HG03064 (cell line): ENCODE data around the gene EFCAB12.
"Not testable (repeated sequence)": the region's sequence is repeated elsewhere in the genome, so short reads cannot be mapped to it uniquely, and the experiment has no call there.

Source experiments
- ATAC-seq: cut with Tn5 transposase; IDR thresholded peaks from one replicate; pipeline ENCODE4 v1.9.1; 2021; ENCODE audit warnings: low read depth; ENCODE audit not compliant: unreplicated experiment

Gene EFCAB12

DNA sequence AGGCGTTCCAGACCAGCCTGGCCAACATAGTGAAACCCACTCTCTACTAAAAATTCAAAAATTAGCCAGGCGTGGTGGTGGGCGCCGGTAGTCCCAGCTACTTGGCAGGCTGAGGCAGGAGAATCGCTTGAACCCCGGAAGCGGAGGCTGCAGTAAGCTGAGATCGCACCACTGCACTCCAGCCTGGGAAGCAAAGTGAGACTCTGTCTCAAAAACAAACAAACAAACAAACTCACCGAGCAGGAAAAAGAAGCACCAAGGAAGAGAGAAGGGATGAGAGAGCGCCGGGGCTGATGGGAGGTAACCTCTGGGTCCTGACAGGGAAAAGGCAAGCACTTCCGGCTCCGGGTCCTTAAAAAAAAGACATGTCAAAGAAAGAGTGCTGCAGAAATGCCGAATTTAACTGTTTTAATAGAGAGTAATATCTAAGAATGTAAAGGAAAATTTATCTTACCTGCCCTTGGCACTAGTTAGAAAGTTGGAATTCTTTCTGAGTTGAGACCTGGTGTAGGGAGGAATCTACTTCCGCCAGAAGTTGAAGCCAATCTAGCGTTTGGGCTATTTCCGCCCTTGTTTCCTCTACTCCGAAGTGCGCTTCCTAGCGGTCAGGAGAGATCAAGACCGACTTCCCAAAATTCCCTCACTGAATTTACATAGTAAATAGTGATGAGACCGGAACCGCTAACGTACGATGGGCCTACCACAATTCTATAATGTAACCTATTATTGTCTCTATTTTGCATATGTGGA, 29.1 kb downstream of the EFCAB12 start:
- peak; percentile 70 for ATAC-seq

DNA sequence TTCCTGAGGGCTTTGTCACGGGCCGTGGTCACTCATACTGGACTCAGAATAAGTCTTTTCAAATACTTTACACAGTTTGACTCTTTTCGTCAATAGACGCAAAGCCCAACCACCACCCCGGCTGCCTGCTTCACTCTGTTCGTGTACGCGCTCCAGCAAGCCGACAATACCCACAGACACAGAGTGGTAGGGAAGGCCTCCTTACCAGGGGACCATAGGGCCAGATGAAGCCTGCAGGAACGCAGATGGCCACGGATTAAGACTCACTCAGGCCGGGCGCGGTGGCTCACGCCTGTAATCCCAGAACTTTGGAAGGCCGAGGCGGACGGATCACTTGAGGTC, 29.7 kb downstream of the EFCAB12 start:
- no peak for ATAC-seq

GRCh38 chr3:129393760-129394564, 34.5 kb downstream of the EFCAB12 start:
- not testable (repeated sequence) for ATAC-seq

- ATAC-seq, result no peak
Observed at GRCh38 chr3:129393271-129393670, 35.2 kb downstream of the EFCAB12 start.

DNA sequence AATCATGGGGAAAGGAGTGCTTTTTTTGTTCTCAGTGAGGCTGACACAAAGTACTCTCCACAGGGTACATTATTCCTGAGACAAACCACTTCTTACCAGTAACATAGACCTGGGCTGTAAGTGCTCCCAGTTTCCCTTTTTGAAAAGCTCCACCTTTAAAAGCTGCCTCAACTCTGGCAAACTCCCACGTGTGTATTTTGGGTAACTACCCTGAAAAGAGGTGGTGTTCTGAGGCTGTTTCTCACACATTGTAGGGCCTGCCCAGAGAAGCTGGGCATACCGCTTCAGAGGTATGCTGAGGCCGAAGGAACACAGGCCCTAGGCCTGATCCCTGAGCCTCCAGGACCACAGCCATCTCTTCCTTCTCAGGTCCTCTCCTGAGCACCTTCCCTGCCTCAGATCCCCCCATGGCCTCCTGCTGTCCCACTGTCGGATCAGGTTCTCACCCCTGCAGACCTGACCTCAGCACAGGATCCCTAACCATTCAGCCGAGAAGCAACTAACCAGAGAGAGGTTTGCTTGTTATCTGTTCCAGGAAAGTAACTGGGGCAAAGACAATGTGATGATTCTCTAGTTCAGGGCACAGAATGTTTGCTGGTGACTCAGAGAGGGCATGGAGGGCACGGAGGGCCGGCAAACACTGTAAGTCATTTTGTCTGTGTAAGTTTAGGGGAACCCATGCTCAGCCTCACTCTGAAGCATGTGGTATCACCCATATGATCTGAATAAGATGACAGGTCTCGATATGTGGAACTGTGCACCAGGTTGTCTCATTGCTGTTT, 36.1 kb downstream of the EFCAB12 start:
- ATAC-seq, result not testable (repeated sequence)

- not testable (repeated sequence) for ATAC-seq
Observed at GRCh38 chr3:129391583-129391982, 36.9 kb downstream of the EFCAB12 start.

DNA sequence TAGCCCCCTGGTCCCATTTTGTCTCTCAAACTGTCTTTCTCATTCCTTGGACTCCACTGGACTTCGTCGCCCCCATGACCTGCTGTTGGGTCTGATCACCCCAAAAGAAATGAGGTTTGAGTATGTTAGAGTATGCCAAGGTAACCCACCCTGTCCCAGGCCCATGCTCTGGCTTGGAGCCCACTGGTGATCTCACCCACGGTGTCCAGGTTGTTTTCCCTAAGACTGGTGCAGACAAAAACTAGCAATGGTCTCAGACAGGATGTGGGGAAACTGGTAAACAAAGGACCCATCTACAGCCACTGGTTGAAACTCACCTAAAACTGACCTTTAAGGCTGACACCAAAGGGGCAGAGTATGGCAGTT, 38.9 kb downstream of the EFCAB12 start:
- ATAC-seq, result no peak

GRCh38 chr3:129388791-129389571, 39.5 kb downstream of the EFCAB12 start:
- not testable (repeated sequence) for ATAC-seq

DNA sequence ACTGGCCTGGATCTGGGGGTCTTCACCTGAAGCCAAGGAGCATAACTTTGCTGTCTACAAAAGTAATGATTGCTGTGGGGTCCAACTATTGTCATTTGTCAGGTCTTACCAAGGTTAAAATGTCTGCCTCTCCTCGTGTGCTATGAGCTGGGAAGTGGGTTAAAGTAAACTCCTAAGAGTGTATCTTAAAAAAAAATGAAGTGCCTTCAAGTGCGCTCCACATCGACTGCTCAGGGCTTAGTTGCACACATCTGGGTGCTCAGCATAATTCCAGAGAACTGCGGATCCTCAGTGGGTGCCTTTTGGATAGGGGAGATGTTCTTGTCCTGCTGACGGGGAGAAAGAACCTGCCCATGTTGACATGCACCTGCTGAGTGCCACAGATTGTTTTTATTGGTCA, 40.9 kb downstream of the EFCAB12 start:
- ATAC-seq, result no peak

DNA sequence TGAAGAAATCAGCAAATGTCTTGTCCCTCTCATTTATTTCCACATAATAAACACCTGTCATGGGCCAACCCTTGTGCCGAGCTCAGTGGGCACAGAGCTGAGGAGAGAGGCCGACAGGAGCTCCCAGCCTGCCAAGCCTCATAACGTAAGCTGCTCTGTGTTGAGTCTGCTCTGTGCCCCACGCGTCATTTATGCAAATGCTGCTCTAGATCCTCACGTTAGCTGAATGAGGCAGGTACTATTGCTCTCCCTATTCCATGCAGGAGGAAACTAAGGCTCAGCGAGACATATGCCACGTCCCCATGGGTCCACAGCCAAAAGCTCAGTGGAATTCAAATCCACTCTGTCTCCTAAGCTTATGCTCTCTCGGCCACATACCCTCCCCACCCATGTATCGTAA, 41.5 kb downstream of the EFCAB12 start:
- no peak for ATAC-seq

GRCh38 chr3:129385507-129385906, 42.9 kb downstream of the EFCAB12 start:
- ATAC-seq, result not testable (repeated sequence)

DNA sequence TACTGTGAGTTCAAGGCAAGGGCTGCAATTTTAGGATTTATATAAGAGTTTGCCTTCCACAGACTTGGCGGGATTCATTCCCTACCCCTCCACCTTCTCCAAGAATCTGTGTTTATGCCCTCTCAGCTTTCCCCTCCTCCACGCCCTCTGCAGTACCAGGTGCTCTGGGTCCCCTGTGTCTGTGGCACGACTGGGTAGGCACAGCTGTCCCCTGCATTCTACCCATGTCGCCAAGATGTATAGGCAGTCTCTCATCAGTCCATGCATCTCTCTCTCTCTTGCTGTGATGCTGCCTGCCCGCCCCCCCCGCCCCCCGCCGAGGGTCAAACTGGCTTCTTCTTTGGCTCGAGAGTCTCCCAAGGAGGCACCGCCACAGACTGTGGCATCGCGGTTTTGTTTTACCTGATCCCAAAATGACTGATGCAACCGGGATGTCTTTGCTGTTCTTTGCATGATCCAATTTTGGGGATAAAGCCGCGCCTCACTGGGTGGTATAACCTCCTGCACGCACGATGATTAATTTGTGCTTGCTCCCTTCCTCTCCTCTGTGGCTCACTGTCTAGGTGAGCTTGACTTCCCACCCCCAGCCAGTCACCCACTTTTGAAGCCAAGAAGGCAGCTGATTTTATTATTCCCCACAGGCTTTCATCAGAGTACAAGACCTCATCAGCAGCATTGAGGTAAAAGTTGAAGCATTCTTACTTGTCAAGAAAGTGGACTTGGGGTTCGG, 43.7 kb downstream of the EFCAB12 start:
- no peak for ATAC-seq

DNA sequence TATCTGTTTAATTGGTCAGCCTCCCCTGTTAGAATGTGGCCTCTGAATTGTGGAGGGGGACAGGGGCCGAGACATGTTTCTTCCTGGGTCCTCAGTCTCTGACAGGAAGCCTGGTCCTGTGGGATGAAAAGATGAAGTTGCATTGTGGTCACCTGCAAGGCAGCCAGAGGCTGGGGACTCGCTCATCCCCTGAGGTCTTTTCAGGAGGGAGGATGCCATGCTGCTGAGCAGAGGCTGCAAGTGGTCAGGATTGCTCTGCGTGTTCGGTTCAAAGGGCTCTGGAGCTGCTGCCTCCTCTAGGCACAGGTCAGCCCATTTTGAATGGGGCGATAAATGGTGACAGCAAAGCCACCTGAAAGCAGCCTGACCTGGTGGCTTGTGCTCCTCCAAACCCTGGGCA, 44.3 kb downstream of the EFCAB12 start:
- not testable (repeated sequence) for ATAC-seq

DNA sequence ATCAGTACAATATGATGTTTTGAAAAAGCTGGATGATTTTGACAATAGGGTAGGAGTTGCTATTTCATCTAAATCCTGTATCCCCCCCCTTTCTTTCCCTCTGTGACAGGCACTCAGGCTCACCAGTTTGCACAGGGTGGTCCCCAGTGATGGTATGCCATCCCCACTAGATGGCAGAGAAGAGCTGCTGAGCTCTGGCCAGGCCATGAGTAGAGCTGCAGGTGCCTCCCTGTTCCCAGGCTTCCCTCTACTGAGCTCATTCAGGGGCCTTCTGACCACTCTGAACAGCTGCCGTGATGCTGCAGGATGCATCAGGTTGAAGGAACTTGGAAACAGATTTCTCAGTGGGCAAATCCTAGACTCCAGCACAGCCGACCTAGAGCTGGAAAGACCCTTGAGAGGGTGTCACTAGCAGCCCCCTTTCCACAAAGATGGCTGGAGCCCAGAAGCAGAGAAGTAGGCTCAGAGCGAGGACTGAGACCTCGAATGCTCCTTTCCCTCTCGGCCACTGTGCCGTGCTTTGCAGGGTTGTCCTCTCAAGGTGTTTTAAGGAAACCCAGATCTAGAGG, 45.1 kb downstream of the EFCAB12 start:
- peak; percentile 69 for ATAC-seq

DNA sequence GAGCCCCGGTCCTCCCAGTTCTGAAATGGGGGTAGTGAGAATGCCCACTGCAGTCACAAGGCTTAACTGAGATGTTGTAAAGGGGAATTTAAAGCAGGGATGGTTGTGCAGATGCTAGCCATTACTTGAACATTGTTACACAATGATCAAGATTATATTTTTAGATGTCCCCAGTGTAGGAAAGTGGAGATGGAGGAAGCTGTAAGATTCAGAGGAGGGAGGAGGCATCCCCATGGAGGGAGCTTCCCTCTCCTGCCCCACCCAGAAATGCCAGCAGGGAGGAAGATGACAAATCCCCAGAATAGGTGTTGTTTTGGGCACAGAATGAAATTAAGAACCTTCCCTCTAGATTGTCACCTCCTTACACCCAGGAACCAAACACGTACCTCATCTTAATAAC, 46.1 kb downstream of the EFCAB12 start:
- no peak for ATAC-seq

- no peak for ATAC-seq
Observed at GRCh38 chr3:129379582-129380358, 48.7 kb downstream of the EFCAB12 start.

DNA sequence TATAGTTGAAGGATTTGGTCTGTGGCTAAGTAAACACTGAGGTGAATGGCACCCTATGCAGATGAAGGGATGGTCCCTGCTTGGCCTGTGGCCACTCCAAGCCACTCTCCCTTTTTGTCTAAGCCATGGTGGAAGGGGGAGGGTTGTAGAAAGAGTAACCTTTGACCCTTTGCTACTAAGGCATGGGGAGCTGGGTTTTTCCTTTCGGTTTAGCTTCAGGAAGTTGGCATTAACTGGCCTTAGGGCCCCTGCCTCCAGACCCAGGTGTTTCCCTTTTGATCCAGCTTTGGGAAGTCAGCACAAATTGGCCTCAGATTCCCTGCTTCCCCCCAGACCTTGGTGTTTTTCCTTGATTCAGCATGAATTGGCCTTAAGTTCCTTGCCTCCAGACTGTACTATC, 49.5 kb downstream of the EFCAB12 start:
- no peak for ATAC-seq

DNA sequence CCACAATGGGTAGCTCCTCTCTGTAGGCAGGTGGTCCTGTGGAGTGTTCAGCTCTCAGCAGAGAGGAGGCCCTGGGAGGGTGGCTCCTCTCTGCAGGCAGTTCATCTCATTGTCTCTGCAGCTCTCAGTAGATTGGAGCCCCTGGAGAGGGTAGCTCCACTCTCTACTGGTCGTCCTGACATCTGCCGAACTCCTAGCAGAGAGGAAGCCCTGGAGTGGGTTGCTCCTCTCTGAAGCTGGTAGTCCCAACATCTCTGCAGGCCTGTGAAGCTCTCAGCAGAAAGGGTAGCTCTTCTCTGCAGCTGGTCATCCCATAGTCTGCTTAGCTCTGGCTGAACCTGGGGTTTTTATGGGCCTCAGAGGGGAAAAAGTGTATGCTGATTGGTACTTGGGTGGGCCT, 50.8 kb downstream of the EFCAB12 start:
- no peak for ATAC-seq

DNA sequence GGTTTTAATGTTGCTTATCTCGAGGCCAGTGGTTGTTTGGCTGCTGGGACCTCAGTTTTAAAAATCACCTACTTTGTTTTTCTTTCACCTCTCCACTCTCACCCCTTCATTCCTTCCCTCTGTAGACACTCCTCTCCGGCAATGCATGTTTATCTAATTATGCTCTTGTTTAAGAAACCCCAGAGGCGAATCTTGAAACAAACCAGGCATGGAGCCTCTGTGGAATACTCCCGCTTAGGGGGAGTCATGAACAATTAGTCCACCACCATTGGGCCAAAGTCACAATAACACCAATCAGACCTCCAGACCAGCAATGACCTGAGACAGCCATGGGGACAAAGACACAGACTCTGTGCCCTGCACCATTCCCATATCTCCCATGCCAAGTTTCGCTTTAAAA, 53.3 kb downstream of the EFCAB12 start:
- ATAC-seq, result no peak
